Activated CD8-positive, alpha-beta memory T cell treated with anti-CD3 and anti-CD28 coated beads, Interleukin-2, amount 10 ng/mL, durations not matched to agents 7 days and 5 days (primary cell): ENCODE results near the gene IL13. TPM values are rescaled to one million over a fixed set of nuclear protein-coding genes. Genes with fewer than 3 reads are reported as not detected.

Source experiments
- ATAC-seq: fragments of 150-1000 bp; cut with Tn5 transposase; one replicate; pipeline ENCODE4 v1.10.0; 2021; ENCODE audit warnings: moderate library complexity
- CTCF ChIA-PET: fragments of 350-600 bp; sonication (Branson Sonifier 250); formaldehyde crosslinking; loops from one replicate; lab custom pipeline; 2021; ENCODE audit warnings: antibody characterized with exemption; lab: Charles Lee
- DNase-seq: peaks from one replicate; pipeline ENCODE4 v3.0.0-alpha.2; 2020
- H3K27ac Mint-ChIP-seq: one replicate; pipeline ENCODE4 v1.8.0; 2021; ENCODE audit warnings: mild to moderate bottlenecking, mixed read lengths
- H3K27me3 Mint-ChIP-seq: one replicate; pipeline ENCODE4 v1.8.0; 2021; ENCODE audit warnings: mixed read lengths
- H3K36me3 Mint-ChIP-seq: one replicate; pipeline ENCODE4 v1.8.0; 2021; ENCODE audit warnings: mild to moderate bottlenecking, mixed read lengths
- H3K4me1 Mint-ChIP-seq: one replicate; pipeline ENCODE4 v1.8.0; 2021; ENCODE audit warnings: mixed read lengths
- H3K4me3 Mint-ChIP-seq: one replicate; pipeline ENCODE4 v1.8.0; 2021; ENCODE audit warnings: mild to moderate bottlenecking, moderate library complexity, mixed read lengths
- H3K9me3 Mint-ChIP-seq: one replicate; pipeline ENCODE4 v1.8.0; 2022; ENCODE audit warnings: low read depth, mixed read lengths
- total RNA-seq, 2 experiments: library from RNA; stranded (reverse); gene quantifications; one replicate each; pipeline ENCODE4 v1.2.3, GENCODE V29; 2021

IL13 gene
- total RNA-seq, 2 experiments from 2014 or later, result 4.8 to 119 TPM

GRCh38 chr5:132658381-132659302, 669 bp downstream of the IL13 start:
- DNase-seq (no peak), ATAC-seq (no peak)
- Mint-ChIP-seq H3K4me1 (peaks cover 58% of the 10 kb centered on the region), H3K4me3 (no peak overlapping the region), H3K9me3 (no peaks in the 10 kb centered on the region), H3K27ac (no peak overlapping the region), H3K36me3 (no peaks in the 10 kb centered on the region), H3K27me3 (peaks cover 12% of the 10 kb centered on the region)
- CTCF ChIA-PET, result interaction anchor here (0.9 to 1.6 kb wide), 5 partner anchors 21 to 178 kb away, joined by 3 to 4 read pairs (median 3); no protein-coding TSS in a partner anchor

GRCh38 chr5:132659598-132660493, 1.9 kb downstream of the IL13 start:
- Mint-ChIP-seq H3K4me1 (peaks cover 65% of the 10 kb centered on the region), H3K27ac (no peak overlapping the region), H3K9me3 (no peaks in the 10 kb centered on the region), H3K27me3 (peaks cover 4% of the 10 kb centered on the region), H3K36me3 (no peaks in the 10 kb centered on the region), H3K4me3 (no peak overlapping the region)
- DNase-seq (no peak), ATAC-seq (no peak)
- CTCF ChIA-PET, result interaction anchor here (1.3 to 4.2 kb wide), 5 partner anchors 14 to 133 kb away, joined by 3 to 15 read pairs (median 4); no protein-coding TSS in a partner anchor

GRCh38 chr5:132661231-132662003, 3.4 kb downstream of the IL13 start:
- ATAC-seq, result no peak
- no peaks in the 10 kb centered on the region for H3K9me3 Mint-ChIP-seq
- peaks cover 66% of the 10 kb centered on the region for H3K4me1 Mint-ChIP-seq
- peaks cover 3% of the 10 kb centered on the region for H3K27me3 Mint-ChIP-seq
- CTCF ChIA-PET, result interaction anchor here (0.7 to 4.2 kb wide), 6 partner anchors 14 to 159 kb away, joined by 3 to 15 read pairs (median 4); no protein-coding TSS in a partner anchor
- peak overlapping the region; percentile 60 for H3K27ac Mint-ChIP-seq
- no peak overlapping the region for H3K4me3 Mint-ChIP-seq
- DNase-seq, result no peak
- no peaks in the 10 kb centered on the region for H3K36me3 Mint-ChIP-seq

- ATAC-seq, result no peak
- Mint-ChIP-seq H3K9me3 (no peaks in the 10 kb centered on the region), H3K36me3 (no peaks in the 10 kb centered on the region), H3K4me3 (no peak overlapping the region), H3K27me3 (no peaks in the 10 kb centered on the region), H3K4me1 (peaks cover 66% of the 10 kb centered on the region), H3K27ac (peak overlapping the region; percentile 60)
- no peak for DNase-seq
- CTCF ChIA-PET, result interaction anchor here (0.7 to 4.2 kb wide), 4 partner anchors 13 to 158 kb away, joined by 3 to 15 read pairs (median 4); no protein-coding TSS in a partner anchor
Observed at GRCh38 chr5:132662004-132662401, 4.0 kb downstream of the IL13 start.

GRCh38 chr5:132662925-132663770, 5.2 kb downstream of the IL13 start:
- ATAC-seq (peak; percentile 70), DNase-seq (peak; percentile 66)
- Mint-ChIP-seq H3K27me3 (no peaks in the 10 kb centered on the region), H3K27ac (peak overlapping the region; percentile 90), H3K9me3 (no peaks in the 10 kb centered on the region), H3K36me3 (no peaks in the 10 kb centered on the region), H3K4me1 (peaks cover 61% of the 10 kb centered on the region), H3K4me3 (no peak overlapping the region)
- CTCF ChIA-PET, result interaction anchor here (0.8 to 4.2 kb wide), 3 partner anchors 19 to 167 kb away, joined by 3 to 15 read pairs (median 3); no protein-coding TSS in a partner anchor

GRCh38 chr5:132663771-132664695, 6.1 kb downstream of the IL13 start:
- DNase-seq (peak; percentile 59), ATAC-seq (peak; percentile 18)
- Mint-ChIP-seq H3K4me1 (peaks cover 55% of the 10 kb centered on the region), H3K36me3 (no peaks in the 10 kb centered on the region), H3K4me3 (no peak overlapping the region), H3K27me3 (no peaks in the 10 kb centered on the region), H3K27ac (peak overlapping the region; percentile 90), H3K9me3 (no peaks in the 10 kb centered on the region)
- CTCF ChIA-PET, result interaction anchor here (0.5 to 0.9 kb wide), 2 partner anchors 106 to 168 kb away, joined by 3 to 4 read pairs; no protein-coding TSS in a partner anchor

GRCh38 chr5:132664696-132665209, 6.8 kb downstream of the IL13 start:
- H3K27ac Mint-ChIP-seq, result peak overlapping the region; percentile 90
- H3K4me3 Mint-ChIP-seq, result no peak overlapping the region
- CTCF ChIA-PET, result interaction anchor here (0.5 kb wide), 1 partner anchor 106 kb away, joined by 4 read pairs; no protein-coding TSS in a partner anchor

GRCh38 chr5:132665574-132666080, 7.7 kb downstream of the IL13 start:
- peaks cover 51% of the 10 kb centered on the region for H3K4me1 Mint-ChIP-seq
- no peak overlapping the region for H3K27ac Mint-ChIP-seq
- H3K4me3 Mint-ChIP-seq, result no peak overlapping the region
- no peaks in the 10 kb centered on the region for H3K36me3 Mint-ChIP-seq
- no peaks in the 10 kb centered on the region for H3K27me3 Mint-ChIP-seq
- CTCF ChIA-PET, result no interaction called here
- DNase-seq, result no peak
- ATAC-seq, result no peak
- no peaks in the 10 kb centered on the region for H3K9me3 Mint-ChIP-seq

More at GRCh38 chr5:132664696-132665209, 6.8 kb downstream of the IL13 start:
- DNase-seq (no peak), ATAC-seq (no peak)
- H3K9me3 Mint-ChIP-seq, result no peaks in the 10 kb centered on the region
- no peaks in the 10 kb centered on the region for H3K27me3 Mint-ChIP-seq
- no peaks in the 10 kb centered on the region for H3K36me3 Mint-ChIP-seq
- peaks cover 55% of the 10 kb centered on the region for H3K4me1 Mint-ChIP-seq

- ATAC-seq (no peak), DNase-seq (no peak)
- Mint-ChIP-seq H3K9me3 (peaks cover 2% of the 10 kb centered on the region), H3K27me3 (no peaks in the 10 kb centered on the region), H3K4me3 (no peak overlapping the region), H3K27ac (no peak overlapping the region), H3K4me1 (peaks cover 44% of the 10 kb centered on the region), H3K36me3 (no peaks in the 10 kb centered on the region)
- CTCF ChIA-PET, result no interaction called here
Observed at GRCh38 chr5:132666310-132667123, 8.5 kb downstream of the IL13 start.

GRCh38 chr5:132667309-132667708, 9.3 kb downstream of the IL13 start:
- DNase-seq (no peak), ATAC-seq (no peak)
- Mint-ChIP-seq H3K36me3 (no peaks in the 10 kb centered on the region), H3K9me3 (peaks cover 2% of the 10 kb centered on the region), H3K4me3 (no peak overlapping the region), H3K27me3 (no peaks in the 10 kb centered on the region), H3K27ac (no peak overlapping the region), H3K4me1 (peaks cover 37% of the 10 kb centered on the region)
- CTCF ChIA-PET, result no interaction called here
